ENCODE results near the gene DAND5. TPM values are rescaled to one million over a fixed set of nuclear protein-coding genes. Genes with fewer than 3 reads are reported as not detected.

Gene DAND5
- total and polyA plus RNA-seq, 2 of the 13 experiments (the other 11 are each of a cell fraction or from before 2014, with no cell fraction given) = 0.04 TPM; not detected in 1

DNA sequence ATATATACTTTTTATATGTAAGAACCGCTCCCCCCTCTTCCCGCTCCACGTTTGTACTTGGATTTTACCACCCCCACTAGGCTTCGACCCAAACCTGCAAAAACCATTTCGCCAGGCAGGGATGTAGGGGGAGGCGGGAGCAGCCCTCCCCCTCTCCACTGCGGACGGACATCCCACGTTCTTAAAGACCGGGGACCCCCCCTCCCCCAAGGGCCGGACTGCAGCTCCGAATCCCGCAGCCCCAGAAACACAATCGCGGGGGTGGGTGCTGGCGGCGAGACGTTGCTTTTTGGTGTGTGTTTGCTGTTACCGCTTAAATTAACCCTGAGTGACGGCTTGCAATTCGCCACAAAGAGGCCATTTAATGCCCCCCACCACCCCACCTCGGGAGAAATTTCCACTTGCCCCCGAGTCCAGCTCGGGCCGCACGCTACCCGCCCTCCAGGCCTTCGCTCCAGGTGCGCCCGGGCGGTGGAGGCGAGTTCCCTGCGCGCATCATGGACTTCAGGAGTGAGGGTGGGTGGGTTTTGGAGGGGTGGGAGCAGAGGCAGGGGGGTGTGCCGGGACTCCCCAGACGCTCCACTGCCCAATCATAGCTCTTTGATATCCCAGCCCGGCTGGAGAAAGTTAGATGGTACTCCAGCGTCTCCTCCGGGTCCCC, 41.7 kb downstream of the DAND5 start (continued):
- TF ChIP-seq ZNF713 (CRISPR knock-in tag; IDR thresholded peaks at IDR 0.05) (no peak), HOXA9 (CRISPR knock-in tag; IDR thresholded peaks at IDR 0.05; ENCODE audit: borderline replicate concordance) (no peak), ZNF775 (CRISPR knock-in tag; IDR thresholded peaks at IDR 0.05; ENCODE audit: borderline replicate concordance) (no peak), ELF4 (CRISPR knock-in tag; IDR thresholded peaks at IDR 0.05; ENCODE audit: borderline replicate concordance) (no peak), ZNF460 (CRISPR knock-in tag; IDR thresholded peaks at IDR 0.05; ENCODE audit: borderline replicate concordance) (no peak)
- TF ChIP-seq, protein P1, sequence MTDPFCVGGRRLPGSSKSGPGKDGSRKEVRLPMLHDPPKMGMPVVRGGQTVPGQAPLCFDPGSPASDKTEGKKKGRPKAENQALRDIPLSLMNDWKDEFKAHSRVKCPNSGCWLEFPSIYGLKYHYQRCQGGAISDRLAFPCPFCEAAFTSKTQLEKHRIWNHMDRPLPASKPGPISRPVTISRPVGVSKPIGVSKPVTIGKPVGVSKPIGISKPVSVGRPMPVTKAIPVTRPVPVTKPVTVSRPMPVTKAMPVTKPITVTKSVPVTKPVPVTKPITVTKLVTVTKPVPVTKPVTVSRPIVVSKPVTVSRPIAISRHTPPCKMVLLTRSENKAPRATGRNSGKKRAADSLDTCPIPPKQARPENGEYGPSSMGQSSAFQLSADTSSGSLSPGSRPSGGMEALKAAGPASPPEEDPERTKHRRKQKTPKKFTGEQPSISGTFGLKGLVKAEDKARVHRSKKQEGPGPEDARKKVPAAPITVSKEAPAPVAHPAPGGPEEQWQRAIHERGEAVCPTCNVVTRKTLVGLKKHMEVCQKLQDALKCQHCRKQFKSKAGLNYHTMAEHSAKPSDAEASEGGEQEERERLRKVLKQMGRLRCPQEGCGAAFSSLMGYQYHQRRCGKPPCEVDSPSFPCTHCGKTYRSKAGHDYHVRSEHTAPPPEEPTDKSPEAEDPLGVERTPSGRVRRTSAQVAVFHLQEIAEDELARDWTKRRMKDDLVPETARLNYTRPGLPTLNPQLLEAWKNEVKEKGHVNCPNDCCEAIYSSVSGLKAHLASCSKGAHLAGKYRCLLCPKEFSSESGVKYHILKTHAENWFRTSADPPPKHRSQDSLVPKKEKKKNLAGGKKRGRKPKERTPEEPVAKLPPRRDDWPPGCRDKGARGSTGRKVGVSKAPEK (CRISPR knock-in tag; IDR thresholded peaks at IDR 0.05; ENCODE audit: borderline replicate concordance) = no peak

DNA sequence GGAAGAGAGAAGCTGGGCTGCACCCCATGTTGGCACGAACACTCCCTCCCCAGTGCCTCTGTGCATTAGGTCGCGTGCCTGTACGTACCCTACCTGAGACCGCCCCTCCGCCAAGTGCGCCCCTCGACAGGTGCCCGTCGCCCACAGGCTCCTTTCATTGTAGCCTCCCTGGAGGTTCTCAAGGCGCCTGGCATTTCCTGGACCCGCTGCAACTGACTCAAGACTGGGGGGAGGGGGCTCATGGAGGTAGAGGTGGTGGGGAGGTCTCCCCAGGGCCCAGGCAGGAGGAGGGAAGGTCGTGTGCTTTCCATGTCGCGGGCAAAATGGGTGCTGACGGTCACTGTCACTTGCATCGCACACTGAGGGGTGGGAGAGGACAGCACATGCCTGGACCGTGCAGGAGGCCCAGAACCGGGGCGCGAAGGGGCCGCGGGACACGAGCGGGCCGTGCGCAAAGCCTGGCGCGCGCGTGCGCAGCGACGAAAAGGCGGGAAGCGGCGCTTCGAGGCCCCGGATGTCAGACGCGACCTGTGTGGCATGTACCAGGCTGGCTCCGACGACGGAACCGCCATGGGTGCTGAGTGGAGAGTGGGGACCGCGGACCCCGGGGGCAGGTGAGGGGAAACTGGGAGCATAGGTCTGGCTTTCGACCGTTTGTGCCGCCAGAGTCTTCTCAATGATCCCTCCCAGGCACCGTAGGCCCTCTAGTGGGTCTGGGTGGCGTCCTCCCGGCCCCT, 42.4 kb downstream of the DAND5 start:
- Histone ChIP-seq H3K4me3 (replicated peaks in 1 of 3; ENCODE audit: insufficient read depth in 1 of 3, low read depth in 2 of 3, low read length in 3 of 3) (no peak overlapping the region), H3K4me1 (ENCODE audit: insufficient read depth, low read length) (peaks cover 31% of the 10 kb centered on the region), H3K27me3 (ENCODE audit: control insufficient read depth in 1 of 2, insufficient read depth in 2 of 2, low read length in 2 of 2) (no peaks in the 10 kb centered on the region), H3K4me2 (ENCODE audit: low read depth, low read length) (no peak overlapping the region), H3K9me3 (ENCODE audit: low read length) (no peaks in the 10 kb centered on the region), H2AFZ (ENCODE audit: low read length) (no peak overlapping the region), H4K20me1 (ENCODE audit: insufficient read depth, low read length) (no peaks in the 10 kb centered on the region), H3K9ac (ENCODE audit: insufficient read depth, low read depth, low read length) (no peak overlapping the region), H3K79me2 (ENCODE audit: insufficient read depth, low read length) (peaks cover 25% of the 10 kb centered on the region), H3K27ac (ENCODE audit: extremely low read length, insufficient read depth, low read length) (no peak overlapping the region), H3K36me3 (replicated peaks in 1 of 2; ENCODE audit: control insufficient read depth in 1 of 2, insufficient read depth in 2 of 2, low read length in 2 of 2) (peaks cover 2 to 4% of the 10 kb centered on the region in 2 experiments; a peak in 2 of 5 replicates)
- intact Hi-C loops (cut with micrococcal nuclease; ENCODE audit: unreplicated experiment) = no loop called here
- in situ Hi-C loops (cut with HindIII; ENCODE audit: extremely low pct_ligation_motif_present, low pct_unique_long_range_greater_than_20kb) = no loop called here
- 98% methylated on average over 48 of the region's 54 CpGs for WGBS (ENCODE audit: low lambda C conversion rate)
- ATAC-seq = no peak
- DNase-seq (ENCODE audit: low spot score) = no peak
- ChIA-PET CTCF (ENCODE audit: low intra/inter-chr PET ratio, low total read pairs) (no interaction called here), POLR2A (interaction anchor here (1.0 kb wide), 1 partner anchor 10 kb away, joined by 3 read pairs; no protein-coding TSS in a partner anchor)
- no peak for FAIRE-seq
- no TSS peak for BruUV-seq (replicated peaks)
- TF ChIP-seq, protein P2, sequence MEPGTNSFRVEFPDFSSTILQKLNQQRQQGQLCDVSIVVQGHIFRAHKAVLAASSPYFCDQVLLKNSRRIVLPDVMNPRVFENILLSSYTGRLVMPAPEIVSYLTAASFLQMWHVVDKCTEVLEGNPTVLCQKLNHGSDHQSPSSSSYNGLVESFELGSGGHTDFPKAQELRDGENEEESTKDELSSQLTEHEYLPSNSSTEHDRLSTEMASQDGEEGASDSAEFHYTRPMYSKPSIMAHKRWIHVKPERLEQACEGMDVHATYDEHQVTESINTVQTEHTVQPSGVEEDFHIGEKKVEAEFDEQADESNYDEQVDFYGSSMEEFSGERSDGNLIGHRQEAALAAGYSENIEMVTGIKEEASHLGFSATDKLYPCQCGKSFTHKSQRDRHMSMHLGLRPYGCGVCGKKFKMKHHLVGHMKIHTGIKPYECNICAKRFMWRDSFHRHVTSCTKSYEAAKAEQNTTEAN (CRISPR knock-in tag; conservative IDR thresholded peaks at IDR 0.05) = no peak
- TF ChIP-seq, protein P3, sequence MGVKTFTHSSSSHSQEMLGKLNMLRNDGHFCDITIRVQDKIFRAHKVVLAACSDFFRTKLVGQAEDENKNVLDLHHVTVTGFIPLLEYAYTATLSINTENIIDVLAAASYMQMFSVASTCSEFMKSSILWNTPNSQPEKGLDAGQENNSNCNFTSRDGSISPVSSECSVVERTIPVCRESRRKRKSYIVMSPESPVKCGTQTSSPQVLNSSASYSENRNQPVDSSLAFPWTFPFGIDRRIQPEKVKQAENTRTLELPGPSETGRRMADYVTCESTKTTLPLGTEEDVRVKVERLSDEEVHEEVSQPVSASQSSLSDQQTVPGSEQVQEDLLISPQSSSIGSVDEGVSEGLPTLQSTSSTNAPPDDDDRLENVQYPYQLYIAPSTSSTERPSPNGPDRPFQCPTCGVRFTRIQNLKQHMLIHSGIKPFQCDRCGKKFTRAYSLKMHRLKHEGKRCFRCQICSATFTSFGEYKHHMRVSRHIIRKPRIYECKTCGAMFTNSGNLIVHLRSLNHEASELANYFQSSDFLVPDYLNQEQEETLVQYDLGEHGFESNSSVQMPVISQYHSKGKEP (CRISPR knock-in tag; IDR thresholded peaks at IDR 0.05) = no peak
- TF ChIP-seq, protein P4, sequence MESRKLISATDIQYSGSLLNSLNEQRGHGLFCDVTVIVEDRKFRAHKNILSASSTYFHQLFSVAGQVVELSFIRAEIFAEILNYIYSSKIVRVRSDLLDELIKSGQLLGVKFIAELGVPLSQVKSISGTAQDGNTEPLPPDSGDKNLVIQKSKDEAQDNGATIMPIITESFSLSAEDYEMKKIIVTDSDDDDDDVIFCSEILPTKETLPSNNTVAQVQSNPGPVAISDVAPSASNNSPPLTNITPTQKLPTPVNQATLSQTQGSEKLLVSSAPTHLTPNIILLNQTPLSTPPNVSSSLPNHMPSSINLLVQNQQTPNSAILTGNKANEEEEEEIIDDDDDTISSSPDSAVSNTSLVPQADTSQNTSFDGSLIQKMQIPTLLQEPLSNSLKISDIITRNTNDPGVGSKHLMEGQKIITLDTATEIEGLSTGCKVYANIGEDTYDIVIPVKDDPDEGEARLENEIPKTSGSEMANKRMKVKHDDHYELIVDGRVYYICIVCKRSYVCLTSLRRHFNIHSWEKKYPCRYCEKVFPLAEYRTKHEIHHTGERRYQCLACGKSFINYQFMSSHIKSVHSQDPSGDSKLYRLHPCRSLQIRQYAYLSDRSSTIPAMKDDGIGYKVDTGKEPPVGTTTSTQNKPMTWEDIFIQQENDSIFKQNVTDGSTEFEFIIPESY (CRISPR knock-in tag; IDR thresholded peaks at IDR 0.05) = peak; percentile 69; the same call in 1 of the 2 replicates
- 0 out of 2 replicates have a peak, but pooled peaks have one; percentile 45 for TF ChIP-seq HNRNPL (IDR thresholded peaks at IDR 0.05; ENCODE audit: low read depth, low read length)
- no peak for TF ChIP-seq KMT2B (CRISPR knock-in tag; IDR thresholded peaks at IDR 0.05)
- TF ChIP-seq HOXA3 (CRISPR knock-in tag; IDR thresholded peaks at IDR 0.05) = peak; percentile 36
- no peak for TF ChIP-seq WIZ (CRISPR knock-in tag; IDR thresholded peaks at IDR 0.05)

Measured in HepG2 (cell line).